Neural cell (in vitro differentiated cells): ENCODE results near the gene TRPM8. TPM values are rescaled to one million over a fixed set of nuclear protein-coding genes. Genes with fewer than 3 reads are reported as not detected.

ENCODE experiments used
- H2AFZ ChIP-seq: fragments of 200-600, 300-800 bp; sonication (generic), shearing (Covaris generic); 2 replicates; pipeline ENCODE4 v1.6.0; 2014; ENCODE audit warnings: low read depth, mild to moderate bottlenecking, antibody characterized with exemption, low read length, moderate library complexity
- H3F3A ChIP-seq: fragments of 200-600 bp; shearing (Covaris generic); 2 replicates; pipeline ENCODE4 v1.6.1; 2016; ENCODE audit warnings: mild to moderate bottlenecking, moderate library complexity, mixed read lengths, antibody characterized with exemption, low read length; ENCODE audit not compliant: insufficient read depth, poor library complexity, severe bottlenecking
- H3K27ac ChIP-seq: fragments of 200-600, 300-800 bp; sonication (generic), shearing (Covaris generic); 2 replicates; pipeline ENCODE4 v1.5.1; 2014; ENCODE audit warnings: mild to moderate bottlenecking, low read length, moderate library complexity
- H3K27me3 ChIP-seq: fragments of 300-800, 200-600 bp; sonication (generic), shearing (Covaris generic); 2 replicates; pipeline ENCODE4 v1.6.0; 2014; ENCODE audit warnings: mild to moderate bottlenecking, low read depth, low read length, moderate library complexity; ENCODE audit not compliant: insufficient read depth
- H3K36me3 ChIP-seq: fragments of 300-800, 200-600 bp; sonication (generic), shearing (Covaris generic); 2 replicates; pipeline ENCODE4 v1.5.1; 2014; ENCODE audit warnings: mild to moderate bottlenecking, antibody characterized with exemption, low read length, moderate library complexity; ENCODE audit not compliant: insufficient read depth
- H3K4me2 ChIP-seq: fragments of 300-800, 200-600 bp; sonication (generic), shearing (Covaris generic); 2 replicates; pipeline ENCODE4 v1.6.0; 2014; ENCODE audit warnings: mild to moderate bottlenecking, low read length
- H3K4me3 ChIP-seq: fragments of 300-800, 200-600 bp; sonication (generic), shearing (Covaris generic); 2 replicates; pipeline ENCODE4 v1.5.1; 2014; ENCODE audit warnings: mild to moderate bottlenecking, low read length, moderate library complexity
- H3K79me2 ChIP-seq: fragments of 200-600 bp; shearing (Covaris generic); replicated peaks from 2 replicates; pipeline ENCODE4 v1.6.0; 2014; ENCODE audit warnings: mild to moderate bottlenecking, low read length, moderate library complexity; ENCODE audit not compliant: insufficient read depth
- H3K9ac ChIP-seq: fragments of 300-800, 200-600 bp; sonication (generic), shearing (Covaris generic); 2 replicates; pipeline ENCODE4 v1.6.1; 2016; ENCODE audit warnings: mild to moderate bottlenecking, low read length, mixed read lengths
- H3K9me2 ChIP-seq: fragments of 200-600 bp; shearing (Covaris generic); 2 replicates; pipeline ENCODE4 v1.6.1; 2016; ENCODE audit warnings: mild to moderate bottlenecking, low read length, mixed read lengths; ENCODE audit not compliant: insufficient read depth
- H3K9me3 ChIP-seq: fragments of 200-600, 300-800 bp; sonication (generic), shearing (Covaris generic); 2 replicates; pipeline ENCODE4 v1.6.1; 2016; ENCODE audit warnings: mild to moderate bottlenecking, mixed run types, low read length, moderate library complexity, mixed read lengths
- H4K20me1 ChIP-seq: fragments of 200-600 bp; shearing (Covaris generic); 2 replicates; pipeline ENCODE4 v1.6.1; 2016; ENCODE audit warnings: mild to moderate bottlenecking, mixed run types; ENCODE audit not compliant: insufficient read depth
- EP300 ChIP-seq: fragments of 450-650 bp; conservative IDR thresholded peaks from 2 replicates; pipeline ENCODE4 v1.6.1; 2014; ENCODE audit warnings: antibody characterized with exemption, mild to moderate bottlenecking, moderate library complexity; ENCODE audit not compliant: poor library complexity, severe bottlenecking
- EZH2 ChIP-seq: fragments of 200-600, 300-800 bp; shearing (Covaris generic), sonication (generic); IDR thresholded peaks from 2 replicates; pipeline ENCODE4 v1.6.1; 2014; ENCODE audit warnings: antibody characterized with exemption, low read length, borderline replicate concordance, mild to moderate bottlenecking; ENCODE audit not compliant: insufficient read depth, poor library complexity, severe bottlenecking
- MXI1 ChIP-seq: fragments of 450-650 bp; conservative IDR thresholded peaks from 2 replicates; pipeline ENCODE4 v1.6.1; 2014; ENCODE audit warnings: antibody characterized with exemption, mild to moderate bottlenecking; ENCODE audit not compliant: poor library complexity, severe bottlenecking
- POLR2AphosphoS5 ChIP-seq: IDR thresholded peaks from 2 replicates; pipeline ENCODE4 v1.6.1; 2012
- RAD21 ChIP-seq: fragments of 450-650 bp; conservative IDR thresholded peaks from 2 replicates; pipeline ENCODE4 v1.6.1; 2014; ENCODE audit warnings: antibody characterized with exemption, mild to moderate bottlenecking, moderate library complexity
- SMC3 ChIP-seq: fragments of 450-650 bp; conservative IDR thresholded peaks from 2 replicates; pipeline ENCODE4 v1.6.1; 2014; ENCODE audit warnings: antibody characterized with exemption, mild to moderate bottlenecking, moderate library complexity; ENCODE audit not compliant: poor library complexity
- TAF1 ChIP-seq: IDR thresholded peaks from 2 replicates; pipeline ENCODE4 v1.6.1; 2012; ENCODE audit warnings: low read depth
- polyA plus RNA-seq: library from polyadenylated mRNA; depleted of rRNA; stranded (reverse); fragments of >200 nt; gene quantifications from 2 replicates; pipeline ENCODE4 v1.2.3, GENCODE V29; 2014
- TF ChIP-seq, protein P1 (sequence below): fragments of 450-650 bp; IDR thresholded peaks from 2 replicates; pipeline ENCODE4 v1.5.1; 2014; ENCODE audit warnings: antibody characterized with exemption, mild to moderate bottlenecking, moderate library complexity; ENCODE audit not compliant: poor library complexity, severe bottlenecking
- TF ChIP-seq, protein P2 (sequence below): IDR thresholded peaks from 2 replicates; pipeline ENCODE4 v1.6.1; 2012; ENCODE audit warnings: borderline replicate concordance

TRPM8 gene
- polyA plus RNA-seq, 1 donor from 2014 or later: not detected

DNA sequence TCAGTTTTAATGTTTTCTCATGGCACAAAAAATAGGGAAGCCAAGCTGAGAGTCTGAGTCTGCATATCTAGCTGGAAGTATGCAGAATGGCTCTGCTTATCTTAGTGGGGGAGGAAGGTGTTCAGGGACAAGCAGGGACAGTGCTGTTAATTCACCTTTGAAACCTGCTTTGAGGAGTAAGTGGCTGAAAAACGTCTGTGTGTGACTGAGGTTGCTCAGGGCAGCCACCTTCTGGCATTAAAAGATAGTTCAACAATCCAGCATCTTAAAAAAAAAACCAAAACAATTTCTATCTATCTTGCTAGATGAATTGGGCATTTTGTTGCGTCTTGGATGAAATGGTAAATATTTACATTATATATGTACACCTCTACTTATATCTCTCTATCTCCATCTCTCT, 2.0 kb upstream of the TRPM8 start:
- TF ChIP-seq EZH2 (no peak), POLR2AphosphoS5 (no peak), MXI1 (no peak), TAF1 (no peak), RAD21 (peak; percentile 65), SMC3 (peak; percentile 65), EP300 (no peak)
- TF ChIP-seq, protein P1, sequence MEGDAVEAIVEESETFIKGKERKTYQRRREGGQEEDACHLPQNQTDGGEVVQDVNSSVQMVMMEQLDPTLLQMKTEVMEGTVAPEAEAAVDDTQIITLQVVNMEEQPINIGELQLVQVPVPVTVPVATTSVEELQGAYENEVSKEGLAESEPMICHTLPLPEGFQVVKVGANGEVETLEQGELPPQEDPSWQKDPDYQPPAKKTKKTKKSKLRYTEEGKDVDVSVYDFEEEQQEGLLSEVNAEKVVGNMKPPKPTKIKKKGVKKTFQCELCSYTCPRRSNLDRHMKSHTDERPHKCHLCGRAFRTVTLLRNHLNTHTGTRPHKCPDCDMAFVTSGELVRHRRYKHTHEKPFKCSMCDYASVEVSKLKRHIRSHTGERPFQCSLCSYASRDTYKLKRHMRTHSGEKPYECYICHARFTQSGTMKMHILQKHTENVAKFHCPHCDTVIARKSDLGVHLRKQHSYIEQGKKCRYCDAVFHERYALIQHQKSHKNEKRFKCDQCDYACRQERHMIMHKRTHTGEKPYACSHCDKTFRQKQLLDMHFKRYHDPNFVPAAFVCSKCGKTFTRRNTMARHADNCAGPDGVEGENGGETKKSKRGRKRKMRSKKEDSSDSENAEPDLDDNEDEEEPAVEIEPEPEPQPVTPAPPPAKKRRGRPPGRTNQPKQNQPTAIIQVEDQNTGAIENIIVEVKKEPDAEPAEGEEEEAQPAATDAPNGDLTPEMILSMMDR: peak; percentile 69
- TF ChIP-seq, protein P2, sequence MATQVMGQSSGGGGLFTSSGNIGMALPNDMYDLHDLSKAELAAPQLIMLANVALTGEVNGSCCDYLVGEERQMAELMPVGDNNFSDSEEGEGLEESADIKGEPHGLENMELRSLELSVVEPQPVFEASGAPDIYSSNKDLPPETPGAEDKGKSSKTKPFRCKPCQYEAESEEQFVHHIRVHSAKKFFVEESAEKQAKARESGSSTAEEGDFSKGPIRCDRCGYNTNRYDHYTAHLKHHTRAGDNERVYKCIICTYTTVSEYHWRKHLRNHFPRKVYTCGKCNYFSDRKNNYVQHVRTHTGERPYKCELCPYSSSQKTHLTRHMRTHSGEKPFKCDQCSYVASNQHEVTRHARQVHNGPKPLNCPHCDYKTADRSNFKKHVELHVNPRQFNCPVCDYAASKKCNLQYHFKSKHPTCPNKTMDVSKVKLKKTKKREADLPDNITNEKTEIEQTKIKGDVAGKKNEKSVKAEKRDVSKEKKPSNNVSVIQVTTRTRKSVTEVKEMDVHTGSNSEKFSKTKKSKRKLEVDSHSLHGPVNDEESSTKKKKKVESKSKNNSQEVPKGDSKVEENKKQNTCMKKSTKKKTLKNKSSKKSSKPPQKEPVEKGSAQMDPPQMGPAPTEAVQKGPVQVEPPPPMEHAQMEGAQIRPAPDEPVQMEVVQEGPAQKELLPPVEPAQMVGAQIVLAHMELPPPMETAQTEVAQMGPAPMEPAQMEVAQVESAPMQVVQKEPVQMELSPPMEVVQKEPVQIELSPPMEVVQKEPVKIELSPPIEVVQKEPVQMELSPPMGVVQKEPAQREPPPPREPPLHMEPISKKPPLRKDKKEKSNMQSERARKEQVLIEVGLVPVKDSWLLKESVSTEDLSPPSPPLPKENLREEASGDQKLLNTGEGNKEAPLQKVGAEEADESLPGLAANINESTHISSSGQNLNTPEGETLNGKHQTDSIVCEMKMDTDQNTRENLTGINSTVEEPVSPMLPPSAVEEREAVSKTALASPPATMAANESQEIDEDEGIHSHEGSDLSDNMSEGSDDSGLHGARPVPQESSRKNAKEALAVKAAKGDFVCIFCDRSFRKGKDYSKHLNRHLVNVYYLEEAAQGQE: no peak
- Histone ChIP-seq H3K9me3 (no peaks in the 10 kb centered on the region), H3K4me3 (no peak overlapping the region), H2AFZ (no peak overlapping the region), H3K27me3 (no peaks in the 10 kb centered on the region), H3K4me2 (no peak overlapping the region), H3K27ac (no peak overlapping the region), H3F3A (no peaks in the 10 kb centered on the region), H3K9me2 (no peaks in the 10 kb centered on the region), H3K79me2 (no peaks in the 10 kb centered on the region), H3K36me3 (no peaks in the 10 kb centered on the region), H4K20me1 (no peaks in the 10 kb centered on the region), H3K9ac (no peak overlapping the region)

- Histone ChIP-seq H4K20me1 (no peaks in the 10 kb centered on the region), H3K27me3 (no peaks in the 10 kb centered on the region), H3K4me2 (no peak overlapping the region), H2AFZ (no peak overlapping the region), H3K9me3 (no peaks in the 10 kb centered on the region), H3K36me3 (no peaks in the 10 kb centered on the region), H3K4me3 (no peak overlapping the region), H3K9ac (no peak overlapping the region), H3K79me2 (no peaks in the 10 kb centered on the region), H3F3A (no peaks in the 10 kb centered on the region), H3K27ac (no peak overlapping the region), H3K9me2 (no peaks in the 10 kb centered on the region)
- TF ChIP-seq EZH2 (no peak), SMC3 (no peak), EP300 (no peak), POLR2AphosphoS5 (no peak), MXI1 (no peak), TAF1 (no peak), RAD21 (no peak)
- TF ChIP-seq, protein P1: no peak
- TF ChIP-seq, protein P2: no peak
Measured at GRCh38 chr2:233919319-233919718, 2.1 kb downstream of the TRPM8 start.
